Left forelimb (tissue), 1 donor: ENCODE measurements around the gene PARD3.
"Not testable (repeated sequence)": the region's sequence is repeated elsewhere in the genome, so short reads cannot be mapped to it uniquely, and the experiment has no call there.

Experiments
- DNase-seq: peaks from one replicate; pipeline ENCODE4 v3.0.0-alpha.2; 2018; ENCODE audit warnings: low spot score

Gene PARD3

DNA sequence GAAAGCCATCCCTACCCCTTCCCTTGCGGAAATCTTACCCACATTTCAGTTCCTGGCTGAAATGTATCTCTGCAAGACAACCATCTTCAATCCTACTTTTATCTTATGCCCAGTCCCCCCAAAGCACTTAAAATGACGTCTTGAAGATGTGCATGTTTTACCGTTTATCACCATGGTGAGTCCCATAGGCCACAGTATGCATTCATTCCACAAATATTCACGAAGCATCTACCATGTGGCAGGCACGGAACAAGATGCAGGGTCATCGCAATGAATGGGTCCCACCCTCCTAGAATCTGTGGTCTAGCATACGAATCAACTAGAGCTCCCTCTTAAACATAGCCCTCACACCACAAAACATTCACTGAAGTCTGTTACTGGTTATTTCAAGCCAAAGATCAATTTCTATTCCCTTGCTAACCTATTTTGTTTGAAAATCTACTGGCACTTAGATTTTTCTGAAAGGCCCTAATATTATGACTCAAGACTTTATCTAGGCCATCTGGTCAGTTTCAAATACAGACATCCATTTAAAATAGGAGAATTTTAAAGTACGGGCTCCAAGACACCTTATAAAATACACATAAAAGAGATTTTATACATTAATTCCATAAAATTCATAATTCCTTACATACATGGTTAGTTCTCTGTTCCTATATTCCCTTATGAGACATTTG is 99.4 kb downstream of the PARD3 start:
- no peak for DNase-seq

DNA sequence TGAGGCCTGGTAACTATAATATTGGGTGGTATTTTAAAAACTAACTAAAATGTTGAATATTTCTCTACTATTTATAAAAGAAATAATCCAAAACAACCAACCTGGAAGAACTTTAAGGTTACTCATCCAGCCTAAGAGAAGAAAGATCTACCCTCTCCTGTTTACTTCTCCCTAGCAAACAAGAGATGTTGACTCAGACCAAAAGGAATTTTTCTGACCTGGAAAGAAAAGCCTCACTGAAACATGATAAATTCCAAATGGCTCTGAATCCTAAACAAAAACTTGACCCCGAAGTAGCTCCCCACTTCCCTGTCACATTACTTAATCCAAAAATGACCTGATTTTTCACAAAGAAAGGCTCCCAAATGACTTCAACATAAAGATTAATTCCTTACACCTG is 101.2 kb downstream of the PARD3 start:
- no peak for DNase-seq

DNA sequence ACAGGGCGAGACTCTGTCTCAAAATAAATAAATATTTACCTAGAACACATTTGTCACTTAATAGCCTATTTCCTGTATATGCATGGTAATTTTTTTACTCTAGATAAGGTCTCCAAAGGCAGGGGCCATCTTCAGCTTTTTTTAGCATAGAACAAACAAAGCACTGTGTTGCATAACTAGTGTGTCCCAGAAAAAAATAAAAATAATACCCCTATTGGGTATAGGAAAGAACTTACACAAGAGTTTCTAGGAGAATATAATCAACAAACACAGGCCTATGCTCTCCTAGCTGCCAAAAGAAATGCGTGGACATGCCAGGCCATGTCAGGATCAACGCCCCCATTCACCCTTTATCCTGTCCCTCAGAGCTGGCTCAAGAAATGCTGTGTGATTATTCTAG is 103.6 kb downstream of the PARD3 start:
- DNase-seq: no peak

DNA sequence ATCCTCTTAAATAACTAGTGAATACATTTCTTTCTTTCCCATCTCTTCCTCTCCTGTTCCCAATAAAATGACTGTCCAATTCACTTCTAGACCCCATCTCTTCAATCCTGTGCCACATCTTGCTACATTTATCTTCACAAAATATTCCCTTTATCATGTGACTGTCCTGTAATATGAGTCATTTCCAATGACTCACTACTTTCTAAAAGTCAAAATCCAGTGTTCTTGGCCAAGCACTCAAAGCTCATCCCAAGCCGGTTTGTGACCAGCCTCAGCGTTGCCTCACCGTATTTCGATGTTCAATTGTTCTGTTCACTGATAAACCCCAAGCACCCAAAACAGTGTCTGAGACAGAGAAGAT is 104.7 kb downstream of the PARD3 start:
- DNase-seq: no peak

DNA sequence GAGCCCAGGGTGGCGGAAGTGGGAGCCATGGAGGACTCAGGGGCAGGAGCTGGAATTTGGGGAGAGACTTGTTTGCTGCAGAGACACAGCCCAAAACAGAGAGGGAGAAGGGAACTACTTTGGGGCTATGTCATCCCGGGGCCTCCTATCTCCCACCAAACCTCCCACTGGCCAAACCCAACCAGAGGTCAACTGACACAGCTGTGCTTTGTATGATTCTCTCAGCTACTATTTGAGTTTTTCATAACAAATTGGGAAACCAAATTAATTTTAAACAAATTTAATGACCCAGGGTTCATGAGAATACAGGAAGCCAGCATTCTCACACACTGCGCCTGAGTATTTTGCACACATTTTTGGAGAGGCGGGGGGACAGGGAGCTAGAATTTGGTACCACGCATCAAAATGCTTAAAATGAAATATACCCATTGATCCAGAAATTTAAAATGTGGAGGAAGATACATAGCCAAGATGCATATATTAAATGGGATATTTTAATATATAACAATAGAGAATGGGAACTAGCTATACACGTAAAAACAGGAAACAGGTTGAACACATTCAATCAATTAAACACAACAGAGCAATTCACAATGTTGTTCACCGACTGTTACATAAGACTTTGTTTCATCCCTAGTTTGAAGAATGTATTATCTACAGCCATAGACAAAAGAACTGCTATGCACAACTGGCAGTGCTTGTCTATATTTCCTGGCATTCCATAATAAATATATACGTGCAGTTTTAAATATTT is 105.3 kb downstream of the PARD3 start:
- DNase-seq: no peak

DNA sequence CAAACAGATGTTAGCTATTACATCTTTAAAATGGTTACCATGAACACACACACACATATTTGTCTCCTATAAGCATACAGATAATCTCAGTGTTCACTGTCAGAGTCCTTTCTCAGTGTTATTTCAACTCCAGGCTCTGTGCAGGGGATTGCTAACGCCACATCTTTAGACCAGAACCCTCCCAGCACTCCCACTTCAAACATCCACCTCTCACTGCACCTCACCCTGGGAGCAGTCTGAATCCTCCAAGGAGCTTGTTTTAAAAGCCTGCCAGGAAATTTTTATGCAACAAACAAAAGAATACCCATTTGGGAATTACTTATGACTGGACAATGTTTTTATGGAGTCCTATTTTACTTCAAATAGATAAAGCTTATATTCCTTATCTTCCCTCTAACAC is 107.4 kb downstream of the PARD3 start:
- no peak for DNase-seq

DNA sequence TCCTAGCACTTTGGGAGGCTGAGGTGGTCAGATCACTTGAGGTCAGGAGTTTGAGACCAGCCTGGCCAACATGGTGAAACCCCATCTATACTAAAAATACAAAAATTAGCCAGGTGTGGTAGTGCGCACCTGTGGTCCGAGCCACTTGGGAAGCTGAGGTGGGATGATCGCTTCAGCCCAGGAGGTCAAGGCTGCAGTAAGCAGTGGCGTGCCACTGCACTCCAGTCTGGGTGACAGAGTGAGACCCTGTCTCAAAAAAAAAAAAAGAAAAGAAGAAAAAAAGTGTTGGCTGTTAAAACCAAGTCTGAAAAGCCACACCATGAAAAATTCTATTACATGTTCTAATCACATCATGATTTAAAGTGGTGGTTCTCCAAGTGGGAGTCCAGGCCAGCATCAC is 108.1 kb downstream of the PARD3 start:
- not testable (repeated sequence) for DNase-seq

DNA sequence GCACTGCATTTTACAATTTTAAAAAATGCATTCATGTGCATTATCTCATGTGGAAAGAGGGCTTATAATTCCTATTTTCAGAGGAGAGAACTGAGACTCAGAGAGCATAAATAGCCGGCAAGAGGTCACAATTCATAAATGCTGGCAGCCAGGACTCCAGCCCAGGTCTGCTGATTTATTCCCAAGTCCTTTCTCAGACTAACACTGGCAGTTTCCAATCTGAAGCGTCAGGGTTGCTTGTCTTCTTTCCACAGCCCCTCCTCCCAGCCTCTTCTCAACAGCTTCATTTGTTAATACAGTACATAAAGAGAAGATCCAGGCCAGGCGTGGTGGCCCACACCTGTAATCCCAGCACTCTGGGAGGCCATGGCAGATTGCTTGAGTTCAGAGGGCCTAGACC is 108.9 kb downstream of the PARD3 start:
- DNase-seq: no peak

DNA sequence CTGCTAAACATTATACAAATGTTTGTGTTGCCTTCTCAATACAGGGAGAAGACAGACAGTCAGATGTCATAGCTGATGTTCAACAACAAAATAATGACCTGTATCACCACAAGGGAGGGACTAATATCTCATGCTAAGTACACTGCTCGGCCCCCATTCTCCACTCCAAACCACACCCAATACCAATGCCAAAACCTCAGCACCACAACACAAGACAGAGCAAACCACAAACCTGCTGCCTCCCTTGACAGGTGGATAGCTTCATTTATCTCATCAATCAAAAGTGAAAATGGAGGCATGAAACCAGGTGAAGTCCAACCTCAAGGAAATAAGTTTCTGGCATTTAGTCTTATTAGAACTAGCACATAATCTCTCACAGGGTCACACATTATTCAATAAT is 109.5 kb downstream of the PARD3 start:
- DNase-seq: no peak

DNA sequence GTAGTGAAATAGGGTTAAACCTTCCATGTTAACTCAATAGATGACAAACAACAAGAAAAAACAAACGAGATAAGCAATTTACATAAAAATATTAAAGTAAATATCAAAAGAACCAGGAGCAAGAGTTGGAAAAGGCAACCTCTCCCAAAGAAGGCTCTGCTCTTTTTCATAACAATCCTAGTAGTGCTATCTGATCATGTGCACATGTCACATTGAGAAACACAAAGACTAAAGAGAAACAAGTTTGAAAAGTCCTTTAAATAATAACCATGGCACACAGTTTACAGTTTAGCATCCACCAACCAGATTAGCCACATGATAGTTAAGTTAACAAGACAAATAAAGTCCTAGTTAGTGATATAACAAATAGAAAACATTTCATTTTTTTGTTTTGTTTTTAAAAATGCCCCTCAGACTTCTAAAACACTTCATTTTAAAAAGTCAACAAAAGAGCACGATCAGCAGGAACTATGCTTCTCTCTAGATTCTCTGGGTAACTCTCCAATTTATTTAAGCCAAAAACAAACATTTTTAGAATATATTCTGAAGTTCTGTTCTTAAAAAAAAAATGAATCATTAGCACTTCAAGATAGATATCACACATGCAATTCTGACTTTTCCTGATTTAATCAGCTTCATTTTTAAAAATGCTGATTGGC is 110.4 kb downstream of the PARD3 start:
- no peak for DNase-seq

DNA sequence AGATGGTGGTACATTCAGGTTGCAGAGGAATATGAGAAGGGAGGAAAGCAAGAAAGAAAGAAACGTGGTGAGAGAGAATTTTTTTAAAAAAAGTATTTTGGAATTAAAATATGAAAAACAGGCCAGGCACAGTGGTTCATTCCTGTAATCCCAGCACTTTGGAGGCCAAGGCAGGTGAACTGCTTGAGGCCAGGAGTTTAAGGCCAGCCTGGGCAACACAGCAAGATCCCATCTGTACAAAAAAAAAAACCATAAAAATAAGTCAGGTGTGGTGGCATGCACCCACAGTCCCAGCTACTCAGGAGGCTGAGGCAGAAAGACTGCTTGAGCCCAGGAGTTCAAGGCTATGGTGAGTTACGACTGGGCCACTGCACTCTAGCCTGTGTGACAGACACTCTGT is 112.1 kb downstream of the PARD3 start:
- no peak for DNase-seq

DNA sequence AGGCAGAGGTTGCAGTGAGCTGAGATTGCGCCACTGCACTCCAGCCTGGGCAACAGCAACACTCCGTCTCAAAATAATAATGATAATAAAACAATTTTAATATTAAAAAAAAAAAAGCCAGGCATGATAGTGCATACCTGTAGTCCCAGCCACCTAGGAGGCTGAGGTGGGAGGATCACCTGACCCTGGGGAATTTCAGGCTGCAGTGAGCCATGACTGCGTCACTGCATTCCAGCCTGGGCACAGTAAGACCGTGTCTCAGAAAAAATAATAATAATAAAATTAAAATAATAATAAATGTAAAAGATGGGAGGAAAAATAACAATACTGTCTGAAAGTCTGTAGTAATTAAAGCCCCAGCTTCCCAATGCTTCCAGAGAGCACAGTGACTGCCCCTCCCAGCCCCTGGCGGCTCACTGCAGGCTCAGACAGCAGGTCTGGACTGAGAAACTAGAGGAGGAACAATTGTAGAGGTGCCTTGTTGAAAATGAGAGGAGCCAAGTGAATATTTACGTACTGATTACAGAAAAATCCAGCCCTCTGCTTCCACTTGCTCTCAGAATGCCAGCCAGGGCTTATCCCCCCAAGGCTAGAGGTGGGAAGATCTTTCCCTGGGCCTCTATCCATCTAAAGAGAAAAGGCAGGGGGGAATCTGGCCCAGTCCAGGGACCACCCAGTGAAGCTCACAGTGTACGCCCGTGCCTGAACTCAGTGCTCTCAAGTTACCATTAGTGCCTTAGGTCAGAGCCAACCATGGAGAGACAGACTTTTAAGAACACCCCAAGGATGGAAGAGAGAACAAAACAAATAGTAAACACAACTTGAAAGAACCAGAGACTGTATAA is 112.8 kb downstream of the PARD3 start:
- DNase-seq: no peak

DNA sequence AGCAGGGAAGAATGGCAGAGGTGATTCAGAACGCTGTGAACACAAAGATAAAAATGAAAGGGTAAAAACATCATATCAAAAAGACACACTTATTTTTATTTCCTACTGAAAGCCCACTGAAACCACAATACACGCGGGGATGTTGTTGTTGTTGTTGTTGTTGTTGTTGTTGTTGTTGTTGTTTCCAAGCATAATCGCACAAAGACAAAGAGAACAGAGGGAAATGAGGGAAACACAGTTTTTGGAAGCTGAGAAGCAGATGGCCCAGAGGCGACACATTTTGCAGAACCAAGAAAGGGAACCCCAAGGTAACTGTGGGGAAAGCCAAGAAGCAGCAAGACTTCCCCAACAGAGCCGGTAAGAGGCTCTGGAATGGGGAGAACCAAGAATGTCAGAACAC is 113.9 kb downstream of the PARD3 start:
- DNase-seq: no peak

DNA sequence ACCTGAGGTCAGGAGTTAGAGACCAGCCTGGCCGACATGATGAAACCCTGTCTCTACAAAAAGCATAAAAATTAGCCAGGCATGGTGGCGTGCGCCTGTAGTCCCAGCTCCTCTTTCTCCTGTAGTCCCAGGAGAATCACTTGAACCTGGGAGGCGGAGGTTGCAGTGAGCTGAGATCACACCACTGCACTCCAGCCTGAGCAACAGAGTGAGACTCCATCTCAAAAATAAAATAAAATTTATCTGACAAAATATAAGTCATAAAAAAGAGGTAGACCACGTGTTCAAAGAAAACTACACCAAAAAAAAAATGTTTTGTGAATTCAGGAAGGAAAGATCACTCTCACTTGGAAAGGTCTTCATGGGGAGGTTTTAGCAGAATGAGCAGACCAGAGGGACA is 114.3 kb downstream of the PARD3 start:
- not testable (repeated sequence) for DNase-seq

DNA sequence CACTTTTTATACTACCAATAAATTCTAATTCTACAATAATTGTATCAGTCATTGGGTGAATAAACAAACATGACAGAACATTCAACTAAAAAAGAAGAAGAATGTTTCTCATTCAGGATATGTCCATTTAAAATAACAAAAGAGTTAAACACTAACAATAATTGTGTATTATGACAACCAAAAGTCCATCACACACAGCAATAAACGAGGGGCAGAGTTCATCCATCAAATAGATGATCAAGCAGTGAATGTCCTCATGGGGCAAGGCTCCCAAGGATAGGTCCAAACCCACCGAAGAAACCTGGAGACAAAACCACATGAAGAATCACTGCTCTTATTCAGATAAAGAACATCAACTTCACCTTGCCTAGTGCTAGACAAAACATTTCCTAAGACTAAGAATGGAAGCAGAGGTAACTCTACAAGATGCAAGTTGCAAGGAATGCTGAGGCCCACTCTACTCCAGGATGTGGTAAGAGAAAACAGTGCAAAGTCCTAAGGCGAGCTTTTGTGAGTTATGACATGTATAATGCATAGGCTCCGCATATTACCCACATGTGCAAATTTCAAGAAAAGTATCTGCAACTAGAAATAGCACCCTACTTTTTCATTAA is 115.1 kb downstream of the PARD3 start:
- no peak for DNase-seq

DNA sequence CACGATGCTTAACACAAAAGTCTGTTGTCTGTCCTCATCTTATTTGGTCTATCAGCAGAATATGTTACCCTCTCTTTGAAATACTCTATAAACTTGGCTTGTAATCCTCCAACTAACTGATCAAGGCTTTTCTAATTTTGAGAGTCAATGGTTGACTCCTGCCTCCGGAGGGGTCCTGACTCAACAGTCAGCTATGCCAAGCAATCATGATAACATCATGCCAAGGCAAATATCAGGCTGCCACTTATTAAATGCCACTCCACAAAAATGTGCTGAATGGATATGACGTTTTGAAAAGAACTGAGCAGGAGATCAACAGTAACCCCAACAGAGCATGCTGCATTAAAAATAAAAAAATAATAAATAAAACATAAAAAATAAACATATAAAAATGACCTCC is 116.1 kb downstream of the PARD3 start:
- no peak for DNase-seq

DNA sequence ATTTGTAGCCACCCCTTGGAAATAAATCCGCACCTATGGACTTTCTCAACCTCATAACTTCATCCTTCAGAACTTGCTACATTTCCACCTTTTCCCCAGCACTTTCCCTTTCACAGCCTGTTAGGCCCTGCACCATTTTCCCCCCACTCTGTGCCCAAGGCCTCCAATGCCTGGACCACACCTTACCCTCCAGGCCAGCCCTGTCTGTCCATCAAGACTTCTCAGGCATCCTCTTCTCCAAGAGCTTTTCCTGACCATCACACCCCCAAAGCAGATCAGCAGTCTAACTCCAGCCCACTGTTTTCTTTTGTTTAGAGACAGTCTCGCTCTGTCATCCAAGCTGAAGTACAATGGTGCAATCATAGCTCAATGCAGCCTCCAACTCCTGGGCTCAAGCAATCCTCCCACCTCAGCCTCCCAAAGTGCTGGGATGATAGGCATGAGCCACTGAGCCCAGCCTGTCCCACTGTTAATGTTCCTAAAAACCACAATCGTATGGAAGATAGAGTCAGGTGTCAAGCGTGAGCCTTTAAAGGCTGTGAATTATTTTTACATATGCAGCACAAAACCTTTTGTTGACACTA is 116.8 kb downstream of the PARD3 start:
- no peak for DNase-seq

DNA sequence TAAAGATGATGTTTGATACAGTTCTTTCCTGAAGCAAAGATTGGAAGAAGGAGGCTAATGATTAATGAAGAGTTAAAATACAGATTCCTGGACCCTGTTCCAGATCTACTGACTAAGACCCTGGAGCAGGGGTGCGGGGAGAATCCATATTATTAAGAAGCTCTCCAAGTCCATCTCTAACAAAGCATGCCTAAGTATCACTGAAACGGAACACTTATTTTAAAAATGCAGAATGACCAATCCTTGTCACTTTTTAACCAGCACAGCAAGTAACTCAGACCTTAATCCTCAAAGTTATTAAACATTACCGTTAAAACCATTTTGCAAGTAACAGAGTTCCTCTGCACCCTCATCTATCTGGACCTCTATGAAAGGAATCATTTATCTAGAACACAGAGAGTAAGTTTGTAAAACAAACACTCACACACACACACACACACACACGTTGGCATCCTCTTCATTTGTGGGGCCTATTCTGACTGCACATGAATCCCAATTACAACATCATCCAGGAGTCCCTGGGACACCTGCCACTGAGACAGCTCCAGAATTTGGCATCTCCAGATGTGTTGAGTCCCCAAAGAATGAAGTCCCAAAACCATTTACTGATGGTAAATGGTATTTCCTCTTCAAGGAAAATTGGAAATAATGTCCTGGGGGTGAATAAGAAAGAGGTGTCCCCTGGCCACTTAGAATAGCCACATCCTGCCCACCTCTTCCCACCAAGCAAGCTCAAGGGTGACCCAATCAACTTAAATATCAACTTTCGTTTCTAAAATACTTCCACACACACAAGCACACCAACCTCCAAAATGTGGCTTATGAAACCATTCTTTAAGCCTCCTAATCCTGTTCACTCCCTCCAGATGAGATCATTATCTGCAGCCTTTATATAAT is 117.5 kb downstream of the PARD3 start:
- DNase-seq: no peak

DNA sequence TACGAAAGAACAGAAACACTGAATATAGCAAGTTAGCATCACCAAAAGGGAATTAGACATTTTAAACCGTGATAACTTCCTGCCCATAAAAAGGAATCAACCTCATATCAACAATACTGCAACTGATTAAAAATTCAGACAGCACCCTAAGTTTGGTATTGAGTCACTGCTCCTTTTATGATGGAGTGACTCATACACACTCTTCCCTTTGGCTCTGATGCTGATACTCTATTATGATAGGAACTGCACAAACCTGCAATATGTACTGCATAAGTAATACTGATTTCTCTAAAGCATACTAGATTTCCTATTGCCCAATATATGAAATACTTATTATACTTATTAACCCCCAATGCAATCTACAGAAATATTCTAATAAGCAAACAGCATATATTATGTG is 118.7 kb downstream of the PARD3 start:
- DNase-seq: no peak

DNA sequence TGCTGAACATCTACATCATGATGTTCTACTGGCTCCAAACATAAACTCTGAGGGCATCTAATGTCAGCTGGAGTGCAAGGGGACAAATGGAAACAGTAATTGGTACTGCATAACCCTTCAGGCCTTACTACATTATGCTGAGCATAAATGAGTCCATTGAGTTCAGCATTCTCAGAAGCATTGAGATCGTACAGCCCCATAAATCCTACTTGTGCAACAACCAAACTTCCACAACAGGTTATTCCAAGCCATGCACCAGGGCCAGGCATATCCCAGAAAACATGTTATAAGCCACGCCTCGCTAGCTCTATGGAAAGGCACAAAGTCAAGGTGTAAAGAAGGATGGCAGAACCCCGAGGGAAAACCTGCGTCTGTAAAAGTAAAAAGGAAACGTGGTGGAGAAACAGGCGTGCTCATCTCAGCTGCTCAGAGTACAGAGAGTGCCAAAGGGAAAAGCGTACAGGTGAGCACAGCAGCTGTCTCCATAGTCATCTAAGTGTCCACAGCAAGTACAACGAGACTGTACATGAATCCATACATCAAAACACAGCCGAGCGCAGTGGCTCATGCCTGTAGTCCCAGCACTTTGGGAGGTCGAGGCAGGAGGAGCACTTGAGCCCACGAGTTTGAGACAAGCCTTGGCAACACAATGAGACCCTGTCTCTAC is 124.6 kb downstream of the PARD3 start:
- DNase-seq: no peak
